Hematopoietic multipotent progenitor cell treated with erythropoietin and hydrocortisone succinate and interleukin-3 and kit ligand, for 8 days (in vitro differentiated cells): ENCODE data around the gene RASL12.
A peak's percentile ranks its signal among the peaks of the same experiment; 100 is the strongest.
"Not testable (repeated sequence)": the region's sequence is repeated elsewhere in the genome, so short reads cannot be mapped to it uniquely, and the experiment has no call there.

ENCODE experiments used
- DNase-seq: peaks from one replicate; pipeline ENCODE4 v3.0.0-alpha.2; 2015

Gene RASL12

GRCh38 chr15:65054333-65055200 is 13.2 kb downstream of the RASL12 start:
- DNase-seq, result peak; percentile 59

GRCh38 chr15:65052956-65053355 is 14.8 kb downstream of the RASL12 start:
- DNase-seq, result no peak

- DNase-seq, result no peak
These were observed 16.5 kb downstream of the RASL12 start for GRCh38 chr15:65051266-65051665.

- no peak for DNase-seq
These were observed 17.5 kb downstream of the RASL12 start for GRCh38 chr15:65050270-65050669.

GRCh38 chr15:65049418-65049840 is 18.4 kb downstream of the RASL12 start:
- peak; percentile 92 for DNase-seq

- DNase-seq, result no peak
These were observed 19.6 kb downstream of the RASL12 start for GRCh38 chr15:65048241-65048640.

- no peak for DNase-seq
These were observed 22.9 kb downstream of the RASL12 start, which contains the start of gene SLC51B for GRCh38 chr15:65044724-65045481. TSS of gene SLC51B (plus strand) at chr15:65045387. CDS start at chr15:65050005, 4,618 bp downstream.

- not testable (repeated sequence) for DNase-seq
These were observed 23.6 kb downstream of the RASL12 start for GRCh38 chr15:65044218-65044617.

GRCh38 chr15:65042776-65043327 is 24.9 kb downstream of the RASL12 start:
- DNase-seq, result no peak

GRCh38 chr15:65041787-65042186 is 26.0 kb downstream of the RASL12 start:
- DNase-seq, result no peak

GRCh38 chr15:65040461-65040860 is 27.3 kb downstream of the RASL12 start:
- no peak for DNase-seq

GRCh38 chr15:65038836-65039235 is 29.0 kb downstream of the RASL12 start:
- DNase-seq, result no peak

GRCh38 chr15:65038428-65038827 is 29.4 kb downstream of the RASL12 start:
- DNase-seq, result no peak

GRCh38 chr15:65037309-65037708 is 30.5 kb downstream of the RASL12 start:
- DNase-seq, result no peak

GRCh38 chr15:65034719-65035118 is 33.1 kb downstream of the RASL12 start:
- no peak for DNase-seq

- peak; percentile 68 for DNase-seq
These were observed 34.0 kb downstream of the RASL12 start for GRCh38 chr15:65033659-65034269.

GRCh38 chr15:65032801-65033537 is 34.8 kb downstream of the RASL12 start:
- peak; percentile 80 for DNase-seq

GRCh38 chr15:65029736-65030208 is 38.0 kb downstream of the RASL12 start:
- no peak for DNase-seq

- peak; percentile 88 for DNase-seq
These were observed 38.7 kb downstream of the RASL12 start, which contains the start of gene MTFMT for GRCh38 chr15:65028921-65029735. TSS of gene MTFMT (minus strand) at chr15:65029639. CDS start at chr15:65029613, 26 bp downstream.

GRCh38 chr15:65028338-65028737 is 39.5 kb downstream of the RASL12 start:
- DNase-seq, result peak; percentile 17

- no peak for DNase-seq
These were observed 40.2 kb downstream of the RASL12 start for GRCh38 chr15:65027593-65027992.
